GM23248 (cell line): ENCODE measurements around the gene HSD17B10.

Experiments used
- EZH2 ChIP-seq: fragments of 200-600 bp; sonication (generic); IDR thresholded peaks from 2 replicates; pipeline ENCODE4 v1.6.1; 2018; ENCODE audit warnings: antibody characterized with exemption, mild to moderate bottlenecking; ENCODE audit not compliant: insufficient read depth, poor library complexity, severe bottlenecking
- EZH2phosphoT487 ChIP-seq: fragments of 200-600 bp; sonication (generic); IDR thresholded peaks from 2 replicates; pipeline ENCODE4 v1.6.1; 2018; ENCODE audit warnings: antibody characterized with exemption, moderate library complexity, mild to moderate bottlenecking, low read depth; ENCODE audit not compliant: insufficient read depth

- no peak for TF ChIP-seq EZH2phosphoT487
- TF ChIP-seq EZH2, result no peak
Measured at GRCh38 chrX:53383376-53384076, 50.6 kb downstream of the HSD17B10 start.
